Measurements from ENCODE around the gene MEIKIN.

MEIKIN gene

DNA sequence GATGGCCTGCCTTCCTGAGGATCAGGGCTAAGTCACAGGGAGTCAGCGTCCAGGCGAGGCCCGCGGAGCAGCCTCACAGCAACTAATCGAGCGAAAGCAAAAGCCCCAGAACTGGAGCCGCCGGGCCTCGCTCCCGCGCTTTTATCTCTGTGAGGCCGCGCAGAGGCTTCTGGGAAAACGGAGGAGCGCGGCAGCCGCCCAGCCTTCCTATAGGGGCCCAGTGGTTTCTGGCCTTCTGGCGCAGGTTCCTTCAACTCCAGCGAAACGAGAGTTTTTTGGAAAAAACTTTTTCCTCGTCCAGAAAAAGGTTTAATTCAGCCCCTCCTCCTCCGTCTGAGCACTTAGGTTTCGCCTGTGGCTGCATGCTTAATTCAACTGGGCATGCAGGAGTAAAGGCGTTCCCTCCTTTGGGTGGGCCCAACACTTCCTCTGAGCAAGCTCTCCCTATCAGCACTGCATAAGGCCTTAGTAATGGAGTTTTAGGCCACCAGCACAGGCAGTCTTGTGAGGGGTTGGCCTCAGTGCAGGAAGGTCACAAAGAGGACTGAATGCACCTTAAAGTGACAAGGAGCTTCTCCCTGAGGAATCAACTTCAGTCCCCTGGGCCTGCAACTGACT lies at the start of gene MEIKIN:
Gene MEIKIN, minus strand, starts transcription at position 113 of the 618 bp plus-strand sequence. CDS start 158 bp downstream, outside the sequence.
- no peak for DNase-seq

DNA sequence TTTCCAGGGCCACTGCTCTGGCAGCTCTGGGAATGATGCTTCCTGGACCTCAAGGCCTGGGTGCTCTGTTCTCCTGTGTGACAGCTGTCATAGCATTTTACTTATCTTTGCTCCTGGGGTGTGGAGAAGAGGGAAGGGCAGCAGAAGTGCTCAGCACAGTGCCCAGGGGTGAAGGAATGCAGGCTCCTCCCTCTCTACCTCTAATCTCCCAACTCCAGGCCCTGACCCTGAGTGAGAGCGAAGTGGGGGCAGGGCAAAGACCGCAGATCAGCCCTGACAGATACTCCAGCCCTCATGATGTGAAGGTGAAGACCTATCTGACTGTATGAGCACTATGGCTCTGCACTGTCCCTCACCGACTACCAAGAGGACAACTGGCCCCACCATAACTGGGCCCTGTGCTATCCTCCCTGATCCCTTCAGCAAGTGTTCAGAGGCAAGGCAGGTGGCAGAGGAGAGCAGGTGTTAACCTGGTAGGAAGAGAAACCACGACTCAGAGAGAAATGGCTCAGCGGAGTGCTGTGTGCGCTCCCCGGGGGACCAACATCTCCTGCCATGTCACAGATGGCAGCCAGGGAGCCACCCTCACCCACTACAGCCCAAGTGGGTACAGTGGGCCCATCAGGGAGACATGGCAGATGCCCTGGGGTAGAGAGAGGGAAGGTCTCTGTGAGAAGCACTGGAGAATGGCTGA lies 49.2 kb upstream of the MEIKIN start:
- DNase-seq, result no peak

GRCh38 chr5:131994090-131994489 lies 48.6 kb upstream of the MEIKIN start:
- no peak for DNase-seq

DNA sequence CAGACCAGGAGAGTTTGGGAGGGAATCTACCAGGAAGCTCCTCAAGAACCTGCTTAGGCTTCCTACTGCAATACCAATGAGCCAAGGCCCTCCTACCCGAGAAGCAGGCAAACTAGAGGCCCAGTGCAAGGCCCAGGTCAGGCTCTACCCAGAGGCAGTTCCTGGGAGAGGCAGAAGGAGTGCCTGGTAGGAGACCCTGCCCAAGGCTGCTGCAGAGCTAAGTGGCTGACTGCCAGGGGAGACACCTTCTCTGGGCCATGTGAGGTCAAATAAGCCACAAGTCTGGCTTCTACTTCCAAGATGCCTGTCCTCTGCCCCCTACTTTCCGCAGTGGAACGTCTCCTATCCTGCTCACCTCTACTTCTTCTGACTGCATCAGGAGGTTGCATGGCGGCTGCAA lies 48.2 kb upstream of the MEIKIN start:
- no peak for DNase-seq

DNA sequence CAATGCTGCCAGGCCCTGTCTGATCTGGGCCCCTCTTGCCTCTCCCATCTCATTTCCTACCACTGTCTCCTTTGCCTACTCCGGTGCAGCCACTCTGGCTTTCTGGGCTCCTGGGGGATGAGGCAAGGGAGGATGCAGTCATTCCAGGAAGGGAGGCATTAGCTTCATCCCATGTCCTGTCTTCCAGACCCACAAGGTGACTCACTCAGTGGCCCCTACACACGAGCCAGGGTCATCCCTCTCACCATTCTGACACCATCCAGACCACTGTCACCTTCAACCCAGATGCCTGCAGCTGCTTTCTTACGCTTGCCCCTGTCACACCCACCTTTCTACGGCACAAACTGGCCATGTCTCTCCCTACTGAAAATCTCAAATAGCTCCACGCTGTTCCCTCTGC lies 46.9 kb upstream of the MEIKIN start:
- no peak for DNase-seq

DNA sequence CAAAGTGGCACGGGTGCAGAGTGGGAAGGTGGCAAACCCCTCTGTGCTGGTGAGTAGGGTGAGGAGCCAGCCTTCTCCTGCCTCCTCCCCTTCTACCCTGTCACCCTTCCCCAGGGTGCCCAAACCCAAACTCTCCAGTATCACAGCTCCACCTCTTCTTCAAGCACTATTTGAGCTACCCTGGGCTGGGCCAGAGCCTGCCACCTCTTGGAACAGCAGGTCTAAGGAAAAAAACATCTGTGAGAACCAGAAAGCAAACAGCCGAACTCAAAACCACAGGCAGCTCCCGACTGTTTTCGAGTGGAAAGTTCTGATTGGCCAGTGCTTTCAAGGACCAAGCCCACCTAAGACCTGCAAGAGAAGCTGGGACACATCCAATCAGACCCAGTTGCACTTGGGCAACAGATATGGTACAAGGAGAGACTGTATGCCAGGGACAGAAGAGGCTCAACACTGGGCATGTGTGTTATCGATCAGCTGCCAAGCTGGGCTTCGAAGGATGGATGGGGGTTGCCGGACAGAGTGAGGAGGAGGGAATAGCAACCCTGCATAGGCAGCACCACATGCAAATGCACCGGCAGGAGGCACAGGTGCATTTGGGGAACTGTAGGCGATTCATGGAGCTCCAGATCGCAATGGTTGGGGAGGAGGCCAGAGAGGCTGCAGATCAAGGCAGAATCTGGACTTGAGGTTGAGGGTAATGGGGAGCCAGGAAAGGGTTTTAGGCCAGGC lies 46.3 kb upstream of the MEIKIN start:
- no peak for DNase-seq

- DNase-seq, result no peak
These were observed 45.3 kb upstream of the MEIKIN start for GRCh38 chr5:131990716-131991115.

GRCh38 chr5:131988601-131989000 lies 43.1 kb upstream of the MEIKIN start:
- no peak for DNase-seq

GRCh38 chr5:131987251-131987650 lies 41.8 kb upstream of the MEIKIN start:
- no peak for DNase-seq

DNA sequence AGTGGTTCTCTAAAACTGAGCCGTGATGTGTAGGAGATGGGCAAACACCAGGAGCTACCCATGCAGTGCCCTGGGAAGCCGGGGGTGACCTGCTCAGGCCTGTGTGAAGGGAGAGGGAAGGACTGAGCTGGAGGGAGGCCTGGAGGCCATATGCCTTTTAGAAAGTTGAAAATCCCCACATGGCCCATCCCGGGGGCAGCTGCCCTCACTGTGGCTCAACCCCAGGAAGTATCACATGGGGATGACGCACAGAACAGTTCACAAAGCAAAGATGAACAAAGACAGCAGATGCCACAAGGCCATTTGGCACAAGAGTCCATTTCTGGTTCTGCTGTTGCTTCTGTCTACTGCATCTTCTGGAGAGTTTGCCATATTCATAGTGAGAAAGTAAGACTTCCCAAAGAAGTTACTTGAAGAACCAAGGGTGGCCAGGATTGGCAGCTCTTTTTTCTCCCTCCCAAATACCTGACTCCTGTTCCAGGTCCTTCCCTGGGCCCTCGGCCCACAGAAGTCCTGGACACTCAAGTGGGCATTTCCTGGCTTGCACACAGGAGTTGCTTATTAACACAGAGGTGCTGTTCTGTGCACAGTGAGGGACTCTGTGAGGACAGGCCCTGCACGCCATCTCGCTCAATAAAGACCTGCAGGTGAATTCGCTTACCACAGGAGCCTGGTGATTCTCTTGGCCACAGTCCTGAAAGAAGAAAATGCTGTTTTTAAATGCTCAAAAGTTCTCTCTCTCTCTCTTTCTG lies 40.9 kb upstream of the MEIKIN start:
- DNase-seq, result no peak

DNA sequence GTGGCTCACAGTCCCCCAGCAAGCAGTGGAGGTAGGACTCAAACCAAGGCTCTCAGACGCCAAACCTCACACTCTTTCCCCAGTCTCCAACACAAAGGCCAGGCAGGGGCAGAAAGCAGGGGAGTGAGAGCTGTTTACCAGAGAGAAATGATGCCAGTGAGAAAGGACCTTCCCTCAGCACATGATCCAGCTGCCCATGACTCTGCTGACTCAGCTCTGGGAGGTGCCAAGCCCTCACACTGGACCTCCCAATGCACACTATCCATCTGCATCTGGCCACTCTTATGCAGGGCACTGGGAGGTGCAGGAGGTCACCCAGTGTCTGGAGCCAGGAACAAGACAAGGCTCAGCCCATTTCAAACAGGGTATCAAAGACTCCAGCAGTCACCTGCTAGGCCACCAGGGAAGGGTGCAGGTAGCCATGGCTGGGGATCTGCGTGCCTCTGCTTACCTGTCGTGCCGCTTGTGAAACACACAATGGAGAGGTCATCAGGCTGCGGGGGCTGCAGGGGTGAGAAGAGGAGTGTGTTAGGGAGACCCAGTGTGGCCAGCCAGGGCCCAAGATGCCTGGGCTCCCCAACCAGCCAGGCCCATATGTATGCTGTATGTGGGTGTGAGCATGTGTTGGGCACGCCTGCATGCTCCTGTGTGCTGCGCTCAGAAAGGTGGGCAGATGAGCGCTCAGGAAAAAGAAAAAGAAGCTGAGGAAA lies 39.6 kb upstream of the MEIKIN start:
- DNase-seq, result no peak

- no peak for DNase-seq
These were observed 37.8 kb upstream of the MEIKIN start for GRCh38 chr5:131983244-131983771.

DNA sequence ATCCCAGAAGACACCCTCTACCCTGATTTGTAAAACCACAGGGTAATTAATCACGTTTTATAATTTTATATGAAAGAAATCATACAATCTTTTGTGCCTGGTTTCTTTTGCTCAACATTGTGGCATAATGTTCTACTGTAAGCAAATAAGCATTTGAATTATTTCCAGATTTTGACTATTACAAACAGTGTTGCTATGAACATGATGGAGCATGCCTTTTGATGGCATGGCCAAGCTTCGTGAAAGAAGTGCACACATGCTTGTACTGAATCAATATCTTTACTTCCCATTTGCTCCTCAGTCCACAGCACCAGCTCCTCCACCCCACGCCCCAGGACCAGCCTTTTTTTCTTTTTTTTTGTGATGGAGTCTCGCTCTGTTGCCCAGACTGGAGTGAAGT lies 36.1 kb upstream of the MEIKIN start:
- no peak for DNase-seq

- DNase-seq, result no peak
These were observed 35.2 kb upstream of the MEIKIN start for GRCh38 chr5:131980696-131981095.

- no peak for DNase-seq
These were observed 34.4 kb upstream of the MEIKIN start for GRCh38 chr5:131979816-131980215.

- DNase-seq, result no peak
These were observed 31.7 kb upstream of the MEIKIN start for GRCh38 chr5:131977212-131977604.

- no peak for DNase-seq
These were observed 31.1 kb upstream of the MEIKIN start for GRCh38 chr5:131976414-131977211.

- no peak for DNase-seq
These were observed 29.7 kb upstream of the MEIKIN start for GRCh38 chr5:131974956-131975726.

DNA sequence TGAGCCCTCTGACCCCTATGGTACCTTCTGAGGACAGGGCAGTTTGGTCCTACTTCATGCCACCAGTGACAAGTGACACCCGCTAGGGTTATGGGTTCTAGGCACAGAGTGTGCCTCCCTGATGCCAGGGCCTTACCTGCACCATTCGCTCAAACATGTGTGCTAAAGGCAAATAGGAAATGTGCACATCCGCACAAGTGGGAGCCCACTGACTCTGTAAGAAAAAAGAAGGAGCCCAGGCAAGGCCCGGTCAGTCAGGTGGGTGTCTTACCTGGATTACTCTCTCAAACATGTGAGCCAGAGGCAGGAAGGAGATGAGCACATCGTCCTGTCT lies 29.1 kb upstream of the MEIKIN start:
- DNase-seq, result no peak

DNA sequence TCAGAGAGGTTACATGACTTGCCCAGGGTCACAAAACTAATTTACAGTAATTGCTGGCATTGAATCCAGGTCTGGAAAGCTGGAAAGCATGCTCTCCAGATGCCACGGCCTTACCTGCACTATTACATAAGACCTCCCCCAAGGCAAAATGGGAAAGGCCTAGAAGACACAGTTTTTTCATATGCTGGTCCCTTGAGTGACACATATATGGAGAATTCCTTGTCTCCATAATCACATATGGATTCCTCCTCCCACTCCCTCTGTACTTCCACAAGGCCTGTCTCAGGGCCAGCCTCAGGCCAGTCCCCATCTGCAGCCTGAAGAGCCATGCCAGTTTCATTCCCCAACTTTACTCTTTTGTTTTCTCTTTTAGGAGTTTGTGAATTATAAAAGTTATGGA lies 28.6 kb upstream of the MEIKIN start:
- no peak for DNase-seq
